GM19239 (cell line): ENCODE measurements around the gene ACOT8.
"Not testable (repeated sequence)": the region's sequence is repeated elsewhere in the genome, so short reads cannot be mapped to it uniquely, and the experiment has no call there.

Source experiments
- DNase-seq: peaks from one replicate; pipeline ENCODE4 v3.0.0; 2011; ENCODE audit warnings: low spot score; ENCODE audit not compliant: insufficient read length
- FAIRE-seq: peaks from 2 replicates; lab custom pipeline; 2011; peaks lifted over from hg19 to GRCh38; lab: Jason Lieb, UNC

The ACOT8 gene

GRCh38 chr20:45857114-45857881 lies at the start of gene ACOT8, which contains the start of gene ZSWIM3:
ACOT8 (minus strand) TSS chr20:45857392; CDS start chr20:45857315, 77 bp downstream.
ZSWIM3 (plus strand) TSS chr20:45857614; CDS start chr20:45857826, 212 bp downstream.
- DNase-seq (peak; percentile 98), FAIRE-seq (peak; percentile 94)

- FAIRE-seq, result no peak
- no peak for DNase-seq
Observed at GRCh38 chr20:45905505-45906079, 48.4 kb upstream of the ACOT8 start.

DNA sequence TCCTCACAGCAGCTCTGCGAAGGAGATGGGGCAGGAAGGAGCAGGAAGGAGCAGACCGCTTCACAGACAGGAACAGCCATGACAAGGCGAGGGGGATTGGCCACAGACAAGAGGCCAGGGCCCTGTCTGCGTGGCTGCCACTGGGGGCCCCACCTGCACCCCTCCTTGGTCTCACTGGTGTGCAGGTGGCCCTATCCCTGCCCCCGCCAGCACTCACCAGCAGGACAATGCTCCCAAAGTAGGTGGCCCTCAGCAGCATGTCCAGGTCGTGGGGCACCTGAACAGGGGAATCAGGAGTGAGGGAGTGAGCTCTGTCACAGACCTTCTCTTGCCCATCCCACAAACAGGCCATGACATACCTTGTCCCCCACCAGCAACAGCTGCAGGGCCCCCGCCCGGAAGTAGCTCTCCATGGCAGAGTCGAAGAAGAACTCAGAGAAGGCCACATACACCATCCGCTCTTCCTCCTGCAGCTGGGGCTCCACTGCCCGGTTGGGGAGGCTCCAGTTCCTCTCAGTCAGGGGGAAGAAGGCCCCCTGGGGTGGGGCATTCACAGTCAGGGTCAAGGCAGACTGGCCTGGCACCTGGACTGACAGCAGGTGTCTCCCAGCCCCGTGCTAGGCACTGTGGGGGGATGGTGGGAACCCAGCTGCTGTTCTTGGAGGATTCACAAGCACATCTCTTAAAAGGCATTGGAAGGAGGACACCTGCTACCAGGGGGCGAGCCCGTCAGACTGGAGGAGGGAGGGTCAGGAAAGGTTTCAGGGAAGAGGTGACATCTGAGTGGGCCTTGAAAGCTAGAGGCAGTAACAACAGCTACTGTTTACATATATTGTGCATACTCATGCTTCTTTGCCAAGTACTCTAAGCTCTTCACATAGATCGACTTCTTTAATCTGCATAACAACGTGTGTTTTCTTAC lies 47.7 kb upstream of the ACOT8 start:
- no peak for FAIRE-seq
- DNase-seq, result no peak

GRCh38 chr20:45902199-45902701 lies 45.1 kb upstream of the ACOT8 start:
- FAIRE-seq, result no peak
- no peak for DNase-seq

DNA sequence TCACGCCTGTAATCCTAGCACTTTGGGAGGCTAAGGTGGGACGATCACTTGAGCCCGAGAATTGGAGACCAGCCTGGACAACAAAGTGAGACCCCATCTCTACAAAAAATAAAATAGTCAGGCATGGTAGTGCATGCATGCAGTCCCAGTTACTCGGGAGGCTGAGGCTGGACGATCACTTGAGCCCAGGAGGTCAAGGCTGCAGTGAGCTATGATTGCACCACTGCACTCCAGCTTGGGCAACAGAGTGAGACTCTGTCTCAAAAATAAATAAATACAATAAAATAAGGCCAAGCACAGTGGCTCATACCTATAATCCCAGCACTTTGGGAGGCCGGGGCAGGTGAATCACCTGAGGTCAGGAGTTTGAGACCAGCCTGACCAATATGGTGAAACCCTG lies 44.1 kb upstream of the ACOT8 start:
- DNase-seq, FAIRE-seq: not testable (repeated sequence)

DNA sequence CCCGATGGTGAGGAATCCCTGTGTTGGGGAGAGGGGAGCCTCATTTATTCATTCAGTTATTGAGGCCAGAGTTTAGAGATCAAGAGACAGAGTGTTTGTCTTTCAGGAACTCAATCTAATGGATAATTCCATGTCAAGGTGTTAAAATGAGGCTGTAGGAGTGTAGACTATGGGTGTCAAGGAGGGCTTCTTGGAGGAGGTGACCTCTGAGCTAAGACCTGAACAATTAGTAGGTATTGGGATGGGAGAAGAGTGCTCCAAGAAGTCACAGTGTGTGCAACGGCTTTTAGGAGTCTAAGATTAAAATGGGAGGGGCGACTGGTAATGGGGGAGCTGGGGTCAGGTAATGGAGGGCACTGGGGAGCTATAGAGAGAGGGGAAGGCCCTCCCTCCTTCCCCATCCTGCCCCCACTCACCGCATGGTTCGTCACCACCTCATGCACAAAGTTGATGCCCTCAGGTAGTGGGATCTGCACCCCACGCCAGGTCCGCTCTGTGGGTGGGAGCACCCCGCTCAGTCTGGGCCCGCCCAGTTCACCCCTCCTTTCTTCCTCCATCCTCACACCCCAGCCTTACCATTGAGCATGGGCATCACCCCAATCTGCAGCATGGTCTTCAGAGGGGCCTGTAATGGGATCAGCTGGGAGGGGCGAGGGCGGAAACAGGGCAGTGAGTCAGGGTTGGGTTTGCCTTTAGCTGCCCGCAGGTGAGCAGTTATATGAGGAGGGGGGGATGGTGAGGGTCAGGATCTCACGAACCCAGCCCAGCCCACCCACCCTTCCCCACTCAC lies 42.0 kb upstream of the ACOT8 start:
- DNase-seq (no peak), FAIRE-seq (no peak)

- FAIRE-seq (no peak), DNase-seq (no peak)
Observed at GRCh38 chr20:45898285-45898684, 41.1 kb upstream of the ACOT8 start.

- no peak for FAIRE-seq
- no peak for DNase-seq
Observed at GRCh38 chr20:45897692-45898091, 40.5 kb upstream of the ACOT8 start.

DNA sequence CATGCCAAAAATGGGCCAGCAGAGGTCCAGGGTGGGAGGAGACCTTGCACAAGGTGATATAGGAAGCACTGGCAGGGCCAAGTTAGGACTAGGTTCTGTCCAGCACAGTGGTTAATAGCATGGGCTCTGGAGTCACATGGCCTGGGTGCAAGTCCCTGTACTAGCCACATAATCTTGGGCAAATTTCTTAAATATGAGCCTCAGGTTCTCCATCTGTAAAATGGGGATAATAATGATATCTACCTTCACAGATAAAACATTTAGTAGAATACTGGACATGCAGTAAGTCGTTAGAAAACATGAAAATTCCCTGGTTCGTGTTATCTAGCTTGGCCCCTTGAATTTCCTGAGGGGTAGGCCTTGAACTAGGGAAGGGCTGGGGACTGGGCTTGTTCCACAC lies 40.1 kb upstream of the ACOT8 start:
- FAIRE-seq, result no peak
- no peak for DNase-seq

DNA sequence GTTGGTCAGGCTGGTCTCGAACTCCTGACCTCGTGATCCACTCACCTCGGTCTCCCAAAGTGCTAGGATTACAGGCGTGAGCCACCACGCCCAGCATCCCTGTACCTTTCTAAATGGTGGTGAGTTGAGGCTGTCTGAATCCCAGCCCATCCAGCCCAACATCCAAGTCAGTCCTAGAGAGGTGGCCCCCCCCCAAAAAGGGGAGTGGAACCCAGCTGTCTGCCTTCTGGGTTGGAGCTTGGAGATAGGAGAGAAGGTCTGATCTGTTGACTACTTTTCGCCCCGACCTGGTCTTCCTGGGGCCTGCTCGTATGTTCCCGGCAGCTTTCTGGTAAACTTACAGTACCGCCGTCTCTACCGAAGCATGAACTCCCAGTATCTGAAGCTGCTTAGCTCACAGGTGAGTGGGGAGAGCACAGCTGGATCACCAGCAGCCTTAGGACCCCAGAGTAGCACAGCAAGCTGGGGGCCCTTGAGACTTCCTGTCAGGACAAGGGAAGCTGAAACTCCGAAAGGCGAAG lies 39.5 kb upstream of the ACOT8 start:
- no peak for FAIRE-seq
- no peak for DNase-seq

GRCh38 chr20:45894797-45895196 lies 37.6 kb upstream of the ACOT8 start:
- no peak for FAIRE-seq

GRCh38 chr20:45893831-45894230 lies 36.6 kb upstream of the ACOT8 start:
- FAIRE-seq (no peak), DNase-seq (no peak)

More at GRCh38 chr20:45894797-45895196, 37.6 kb upstream of the ACOT8 start:
- no peak for DNase-seq

GRCh38 chr20:45892828-45893500 lies 35.8 kb upstream of the ACOT8 start:
- FAIRE-seq, result no peak
- no peak for DNase-seq

DNA sequence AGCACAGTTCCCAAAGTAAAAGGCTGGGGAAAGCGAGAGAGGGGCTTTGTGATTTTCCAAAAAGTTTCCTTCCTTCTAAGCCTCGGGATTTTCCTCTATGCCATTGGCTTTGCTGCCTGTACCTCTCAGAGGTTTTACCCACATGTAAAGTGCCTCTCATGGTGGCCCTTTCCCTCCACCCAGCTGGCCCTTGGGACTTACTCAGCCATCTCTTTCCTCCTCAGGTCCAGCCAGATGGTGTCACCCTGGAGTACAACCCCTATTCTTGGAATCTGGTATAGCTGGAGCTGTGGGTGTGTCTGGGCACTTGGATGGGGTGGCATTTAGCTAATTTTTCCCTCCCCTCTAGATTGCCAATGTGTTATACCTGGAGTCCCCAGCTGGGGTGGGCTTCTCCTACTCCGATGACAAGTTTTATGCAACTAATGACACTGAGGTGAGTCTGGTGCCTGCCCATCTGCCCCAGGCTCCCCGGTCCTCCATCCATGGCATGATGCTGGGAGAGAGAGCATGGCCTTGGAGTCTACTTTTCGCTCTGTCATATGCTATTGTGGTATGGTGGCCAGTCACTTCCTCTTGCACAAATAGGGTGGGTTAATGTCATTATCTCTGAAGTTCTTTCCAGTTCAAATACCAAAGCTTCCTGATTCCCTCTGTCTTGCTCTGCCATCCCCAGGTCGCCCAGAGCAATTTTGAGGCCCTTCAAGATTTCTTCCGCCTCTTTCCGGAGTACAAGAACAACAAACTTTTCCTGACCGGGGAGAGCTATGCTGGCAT lies 35.0 kb upstream of the ACOT8 start:
- no peak for DNase-seq

DNA sequence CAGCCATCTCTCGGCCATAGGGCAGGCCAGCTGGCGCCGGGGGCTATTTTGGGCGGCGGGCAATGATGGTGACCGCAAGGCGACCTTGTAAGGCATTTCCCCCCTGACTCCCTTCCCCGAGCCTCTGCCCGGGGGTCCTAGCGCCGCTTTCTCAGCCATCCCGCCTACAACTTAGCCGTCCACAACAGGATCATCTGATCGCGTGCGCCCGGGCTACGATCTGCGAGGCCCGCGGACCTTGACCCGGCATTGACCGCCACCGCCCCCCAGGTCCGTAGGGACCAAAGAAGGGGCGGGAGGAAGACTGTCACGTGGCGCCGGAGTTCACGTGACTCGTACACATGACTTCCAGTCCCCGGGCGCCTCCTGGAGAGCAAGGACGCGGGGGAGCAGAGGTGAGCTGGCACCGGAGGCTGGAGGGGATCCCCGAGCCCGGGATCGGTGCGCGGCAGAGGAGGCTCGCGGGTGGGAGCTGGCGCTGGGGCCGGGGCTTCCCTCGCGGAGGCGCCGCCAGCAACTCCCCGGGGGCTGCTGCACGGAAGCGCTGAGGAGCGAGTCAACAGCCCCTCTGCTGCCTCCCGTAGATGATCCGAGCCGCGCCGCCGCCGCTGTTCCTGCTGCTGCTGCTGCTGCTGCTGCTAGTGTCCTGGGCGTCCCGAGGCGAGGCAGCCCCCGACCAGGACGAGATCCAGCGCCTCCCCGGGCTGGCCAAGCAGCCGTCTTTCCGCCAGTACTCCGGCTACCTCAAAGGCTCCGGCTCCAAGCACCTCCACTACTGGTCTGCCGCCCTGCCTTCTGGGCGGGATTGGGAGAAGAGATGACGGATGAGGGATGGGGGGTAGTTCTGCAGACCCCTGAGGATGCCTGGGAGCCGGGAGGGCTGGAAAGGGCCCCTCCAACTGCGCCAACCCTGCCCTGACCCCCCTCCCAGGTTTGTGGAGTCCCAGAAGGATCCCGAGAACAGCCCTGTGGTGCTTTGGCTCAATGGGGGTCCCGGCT lies 34.1 kb upstream of the ACOT8 start, which contains the start of the genes CTSA and NEURL2:
Gene CTSA, plus strand, starts transcription at position 351 of the 999 bp plus-strand sequence. Its CDS starts 234 bp downstream, at position 585.
Gene NEURL2, minus strand, starts transcription at position 224 of the 999 bp plus-strand sequence. Its CDS starts 217 bp downstream, at position 7.
- FAIRE-seq, result peak; percentile 66
- DNase-seq, result peak; percentile 96

More for the DNA sequence above, 35.0 kb upstream of the ACOT8 start:
- no peak for FAIRE-seq

GRCh38 chr20:45890077-45890984 lies 33.1 kb upstream of the ACOT8 start:
- FAIRE-seq (peak; percentile 33), DNase-seq (no peak)
